T-cell (primary cell): ENCODE measurements around the gene ESYT1. TPM values are rescaled to one million over a fixed set of nuclear protein-coding genes. Genes with fewer than 3 reads are reported as not detected.

ENCODE experiments used
- ATAC-seq, 4 experiments: fragments of 200-7000 bp in 3 of 4; fragments of 150-1000 bp in 1 of 4; cut with Tn5 transposase; replicated peaks in 1 of 4; 1 replicate in 3 of 4; 2 replicates in 1 of 4; pipeline ENCODE4 v1.10.0; 2021; ENCODE audit warnings: moderate library complexity in 3 of 4, mild to moderate bottlenecking in 2 of 4, moderate number of reproducible peaks in 1 of 4
- CTCF ChIA-PET, 2 donors: fragments of 300-600 bp; sonication (Branson Sonifier 250); formaldehyde crosslinking; loops; one replicate each; lab custom pipeline; 2022; ENCODE audit warnings: antibody characterized with exemption in 2 of 2; lab: Charles Lee
- POLR2A ChIA-PET, 2 donors: fragments of 300-600 bp; sonication (Branson Sonifier 250); formaldehyde crosslinking; loops; one replicate each; lab custom pipeline; 2022; ENCODE audit warnings: antibody characterized with exemption in 2 of 2; lab: Charles Lee
- DNase-seq, 35 experiments: peaks; one replicate each; pipeline versions ENCODE4 v3.0.0 to v3.0.0-alpha.2; 2013 to 2023
- H3K27ac ChIP-seq: one replicate; pipeline ENCODE4 v1.5.1; 2013; ENCODE audit warnings: low read length
- H3K27me3 ChIP-seq, 2 experiments: replicated peaks in 1 of 2; 1 replicate in 1 of 2; 2 replicates in 1 of 2; pipeline versions ENCODE4 v1.6.1 to v1.7.0; 2013; ENCODE audit warnings: low read length in 1 of 2, mixed read lengths in 1 of 2; ENCODE audit not compliant: control insufficient read depth in 2 of 2, insufficient read depth in 2 of 2; ENCODE audit errors: extremely low read depth in 1 of 2
- H3K36me3 ChIP-seq, 2 donors: 1 replicate in 1 of 2; 2 replicates in 1 of 2; pipeline versions ENCODE4 v1.6.1 to v1.7.0; 2013; ENCODE audit warnings: low read length in 1 of 2; ENCODE audit not compliant: control insufficient read depth in 2 of 2, insufficient read depth in 1 of 2; ENCODE audit errors: extremely low read depth in 1 of 2
- H3K4me1 ChIP-seq, 2 experiments: 1 replicate in 1 of 2; 2 replicates in 1 of 2; pipeline versions ENCODE4 v1.6.1 to v1.7.0; 2013; ENCODE audit warnings: low read length in 2 of 2, mixed read lengths in 1 of 2; ENCODE audit not compliant: insufficient read depth in 2 of 2, control insufficient read depth in 1 of 2; ENCODE audit errors: extremely low read depth in 1 of 2
- H3K4me3 ChIP-seq, 2 donors: 1 replicate in 1 of 2; 2 replicates in 1 of 2; pipeline versions ENCODE4 v1.5.1 to v1.7.0; 2013; ENCODE audit warnings: mild to moderate bottlenecking in 2 of 2, low read length in 1 of 2, moderate library complexity in 1 of 2; ENCODE audit not compliant: control insufficient read depth in 1 of 2; ENCODE audit errors: extremely low read depth in 1 of 2
- H3K9me3 ChIP-seq: 2 replicates; pipeline ENCODE4 v1.7.0; 2013
- H3K27ac Mint-ChIP-seq, 2 donors: one replicate each; pipeline ENCODE4 v1.8.0; 2020 to 2021; ENCODE audit warnings: mild to moderate bottlenecking in 2 of 2, mixed read lengths in 2 of 2
- H3K27me3 Mint-ChIP-seq, 2 donors: one replicate each; pipeline ENCODE4 v1.8.0; 2021 to 2022; ENCODE audit warnings: mixed read lengths in 2 of 2
- H3K36me3 Mint-ChIP-seq: one replicate; pipeline ENCODE4 v1.8.0; 2021; ENCODE audit warnings: mixed read lengths
- H3K4me1 Mint-ChIP-seq, 3 donors: one replicate each; pipeline ENCODE4 v1.8.0; 2020 to 2022; ENCODE audit warnings: mixed read lengths in 3 of 3, mild to moderate bottlenecking in 1 of 3
- H3K4me3 Mint-ChIP-seq, 3 donors: one replicate each; pipeline ENCODE4 v1.8.0; 2020 to 2022; ENCODE audit warnings: mild to moderate bottlenecking in 3 of 3, mixed read lengths in 3 of 3, moderate library complexity in 3 of 3
- H3K9me3 Mint-ChIP-seq, 3 donors: one replicate each; pipeline ENCODE4 v1.8.0; 2020 to 2022; ENCODE audit warnings: mixed read lengths in 3 of 3
- WGBS: methylation state at CpG from one replicate; pipeline ENCODE4 v1.1.5; 2013; ENCODE audit warnings: missing lambda C conversion rate; ENCODE audit not compliant: insufficient coverage; 5-methylcytosine and 5-hydroxymethylcytosine counted together
- total RNA-seq, 35 experiments: library from RNA in 6 of 35; stranded (reverse) in 6 of 35; fragments of 120-200 nt in 1 of 35; gene quantifications; one replicate each; pipeline versions ENCODE4 v1.2.1 to v1.2.4 and lab custom pipeline; 2013 to 2026

ESYT1 gene
- total RNA-seq, 5 donors from 2014 or later (not counting 1 experiment from before 2014, with no cell fraction given), result 181 to 298 (median 276) TPM

- peaks cover 8 to 9% of the 10 kb centered on the region in 2 donors for H3K36me3 ChIP-seq
- peaks cover 12 to 31% of the 10 kb centered on the region in 2 experiments for H3K4me1 ChIP-seq
- DNase-seq (no peak), ATAC-seq (no peak)
- Mint-ChIP-seq H3K27ac (peak overlapping the region; percentile 95 to 97), H3K9me3 (no peaks in the 10 kb centered on the region), H3K4me3 (peak overlapping the region; percentile 93 to 98 (median 96)), H3K4me1 (peaks cover 40 to 53% (median 46%) of the 10 kb centered on the region in 3 donors), H3K27me3 (no peaks in the 10 kb centered on the region), H3K36me3 (peaks cover 6% of the 10 kb centered on the region)
- no peaks in the 10 kb centered on the region for H3K9me3 ChIP-seq
- H3K4me3 ChIP-seq, result peak overlapping the region in 1 of 2 donors; percentile 71
- WGBS, result 75% methylated on average over 2 of the region's 9 CpGs
- H3K27me3 ChIP-seq, result no peaks in the 10 kb centered on the region
- H3K27ac ChIP-seq, result peak overlapping the region; percentile 86
- ChIA-PET POLR2A (no interaction called here), CTCF (interaction anchor here in 1 of 2 donors (0.6 to 3.3 kb wide), 6 partner anchors 31 to 169 kb away, joined by 3 to 54 read pairs (median 22); partner anchors contain the start of genes ANKRD52, ESYT1, RNF41 and STAT2)
Measured at GRCh38 chr12:56190695-56191155, 62.7 kb downstream of the ESYT1 start.

DNA sequence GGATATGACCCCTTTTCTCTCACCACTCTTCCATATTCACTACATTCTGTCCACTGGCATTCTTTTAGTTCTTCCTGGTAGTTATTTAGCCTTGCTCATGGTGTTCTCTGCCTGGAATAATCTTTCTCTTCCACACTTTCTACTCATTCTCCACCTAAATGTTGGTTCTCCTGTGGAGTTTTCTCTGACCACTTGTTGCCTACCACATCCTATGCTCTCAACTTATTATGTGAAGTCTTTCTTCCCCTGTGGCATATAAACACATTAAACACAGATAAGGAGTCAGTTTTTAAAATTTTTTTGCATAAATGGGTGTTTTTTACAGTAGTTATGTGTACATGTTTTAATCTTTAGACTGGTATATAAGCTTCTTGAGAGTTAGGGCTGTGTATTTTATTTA is 64.5 kb downstream of the ESYT1 start:
- no peaks in the 10 kb centered on the region for H3K9me3 ChIP-seq
- Mint-ChIP-seq H3K9me3 (no peaks in the 10 kb centered on the region), H3K4me3 (peak overlapping the region in 1 of 3 donors; percentile 14), H3K36me3 (no peaks in the 10 kb centered on the region), H3K4me1 (peaks cover 25 to 40% (median 38%) of the 10 kb centered on the region in 3 donors), H3K27me3 (no peaks in the 10 kb centered on the region), H3K27ac (peak overlapping the region; percentile 41 to 56)
- no peaks in the 10 kb centered on the region for H3K36me3 ChIP-seq
- H3K27ac ChIP-seq, result no peak overlapping the region
- H3K4me3 ChIP-seq, result no peak overlapping the region
- DNase-seq (no peak), ATAC-seq (no peak)
- CTCF ChIA-PET, result interaction anchor here (0.5 to 1.9 kb wide), 8 partner anchors 30 to 74 kb away, joined by 3 to 6 read pairs (median 4); partner anchors contain the start of genes ZC3H10 (in 2 of the 2), ANKRD52 (in 1 of the 2) and RNF41 (in 1 of the 2)
- peaks cover 8 to 24% of the 10 kb centered on the region in 2 experiments for H3K4me1 ChIP-seq
- H3K27me3 ChIP-seq, result no peaks in the 10 kb centered on the region
- POLR2A ChIA-PET, result no interaction called here

GRCh38 chr12:56193025-56193578 is 65.0 kb downstream of the ESYT1 start:
- Mint-ChIP-seq H3K4me1 (peaks cover 20 to 35% (median 33%) of the 10 kb centered on the region in 3 donors), H3K9me3 (no peaks in the 10 kb centered on the region), H3K27me3 (no peaks in the 10 kb centered on the region), H3K36me3 (no peaks in the 10 kb centered on the region), H3K27ac (peak overlapping the region; percentile 41 to 56), H3K4me3 (peak overlapping the region in 1 of 3 donors; percentile 14)
- Histone ChIP-seq H3K4me1 (peaks cover 3 to 19% of the 10 kb centered on the region in 2 experiments), H3K27ac (no peak overlapping the region), H3K4me3 (no peak overlapping the region), H3K9me3 (no peaks in the 10 kb centered on the region), H3K36me3 (no peaks in the 10 kb centered on the region), H3K27me3 (no peaks in the 10 kb centered on the region)
- POLR2A ChIA-PET, result no interaction called here
- no peak for ATAC-seq
- peak; percentile 6 to 88 (median 63) for DNase-seq
- 60% methylated on average over 1 of the region's 1 CpG for WGBS
- CTCF ChIA-PET, result interaction anchor here (0.5 to 1.9 kb wide), 6 partner anchors 29 to 75 kb away, joined by 3 to 6 read pairs (median 4); partner anchors contain the start of genes ANKRD52 (in 1 of the 2), RNF41 (in 1 of the 2) and ZC3H10 (in 1 of the 2)

Other genes with a start within 250 kb of the ESYT1 start
- gene PYM1, start 200.4 kb upstream of the ESYT1 start, total RNA-seq, result 10 to 100 TPM; 21.7 to 40.9 (median 30.7) TPM
- 1,000 to 10,000 TPM in 4 of 5 donors, 100 to 1,000 TPM in 1; 896 to 1,314 (median 1,231) TPM for gene DGKA, start 197.1 kb upstream of the ESYT1 start, total RNA-seq
- gene PMEL, start 162.2 kb upstream of the ESYT1 start, total RNA-seq, result under 1 TPM in 1 of 5 donors, not detected in 4; 0.20 TPM
- gene CDK2, start 161.4 kb upstream of the ESYT1 start, total RNA-seq, result 10 to 100 TPM; 17.8 to 32.3 (median 23.3) TPM
- gene RAB5B, start 154.2 kb upstream of the ESYT1 start, total RNA-seq, result 10 to 100 TPM; 58.6 to 99.8 (median 85.7) TPM
- gene SUOX, start 131.0 kb upstream of the ESYT1 start, total RNA-seq, result 1 to 10 TPM; 2.6 to 7.3 (median 3.2) TPM
- gene IKZF4, start 107.2 kb upstream of the ESYT1 start, total RNA-seq, result 10 to 100 TPM in 3 of 5 donors, 1 to 10 TPM in 2; 6.1 to 14.9 (median 13.2) TPM
- gene RPS26, start 86.3 kb upstream of the ESYT1 start, total RNA-seq, result 100 to 1,000 TPM in 1 of 5 donors, 10 to 100 TPM in 4; 30.3 to 141 (median 49.9) TPM
- gene ERBB3, start 48.1 kb upstream of the ESYT1 start, total RNA-seq, result 10 to 100 TPM in 1 of 5 donors, 1 to 10 TPM in 3, under 1 TPM in 1; 0.93 to 24.0 (median 8.2) TPM
- 100 to 1,000 TPM in 3 of 5 donors, 10 to 100 TPM in 2; 67.5 to 113 (median 104) TPM for gene PA2G4, start 23.7 kb upstream of the ESYT1 start, total RNA-seq
- 1,000 to 10,000 TPM; 4,612 to 5,648 (median 5,133) TPM for gene RPL41, start 11.6 kb upstream of the ESYT1 start, total RNA-seq
- gene ZC3H10, start 10.0 kb upstream of the ESYT1 start, total RNA-seq, result 10 to 100 TPM in 3 of 5 donors, 1 to 10 TPM in 2; 8.4 to 15.1 (median 11.4) TPM
- gene MYL6B, start 24.3 kb downstream of the ESYT1 start, total RNA-seq, result 10 to 100 TPM in 1 of 5 donors, 1 to 10 TPM in 4; 5.9 to 12.4 (median 7.7) TPM
- 100 to 1,000 TPM; 506 to 663 (median 569) TPM for gene MYL6, start 30.1 kb downstream of the ESYT1 start, total RNA-seq
- gene SMARCC2, start 61.2 kb downstream of the ESYT1 start, total RNA-seq, result 100 to 1,000 TPM; 135 to 160 (median 159) TPM
- 10 to 100 TPM; 26.3 to 43.1 (median 39.4) TPM for gene RNF41, start 93.7 kb downstream of the ESYT1 start, total RNA-seq
- gene NABP2, start 96.1 kb downstream of the ESYT1 start, total RNA-seq, result 10 to 100 TPM; 11.8 to 19.1 (median 14.0) TPM
- gene SLC39A5, start 101.8 kb downstream of the ESYT1 start, total RNA-seq, result 1 to 10 TPM in 1 of 5 donors, under 1 TPM in 2, not detected in 2; 0.57 to 1.4 (median 0.58) TPM
- 10 to 100 TPM; 35.8 to 51.0 (median 43.1) TPM for gene ANKRD52, start 130.1 kb downstream of the ESYT1 start, total RNA-seq
- 10 to 100 TPM; 29.9 to 38.4 (median 31.9) TPM for gene COQ10A, start 138.7 kb downstream of the ESYT1 start, total RNA-seq
- 100 to 1,000 TPM; 135 to 166 (median 159) TPM for gene CS, start 172.1 kb downstream of the ESYT1 start, total RNA-seq
- gene CNPY2, start 187.7 kb downstream of the ESYT1 start, total RNA-seq, result 10 to 100 TPM; 52.9 to 92.8 (median 90.8) TPM
- gene PAN2, start 205.7 kb downstream of the ESYT1 start, total RNA-seq, result 100 to 1,000 TPM; 126 to 187 (median 164) TPM
- 10 to 100 TPM; 16.3 to 29.9 (median 27.6) TPM for gene IL23A, start 210.6 kb downstream of the ESYT1 start, total RNA-seq
- gene STAT2, start 231.8 kb downstream of the ESYT1 start, total RNA-seq, result 100 to 1,000 TPM; 117 to 187 (median 162) TPM
- not detected for gene APOF, start 234.6 kb downstream of the ESYT1 start, total RNA-seq